Iris pigment epithelial cell (primary cell): ENCODE results near the gene VAMP7.
"Not testable (repeated sequence)": the region's sequence is repeated elsewhere in the genome, so short reads cannot be mapped to it uniquely, and the experiment has no call there.

Experiments
- DNase-seq: peaks from one replicate; pipeline ENCODE4 v3.0.0-alpha.2; 2011; ENCODE audit warnings: low read depth

VAMP7 gene

GRCh38 chrX:155907661-155908060 is 26.5 kb downstream of the VAMP7 start:
- DNase-seq: not testable (repeated sequence)

GRCh38 chrX:155923200-155923599 is 42.1 kb downstream of the VAMP7 start:
- DNase-seq: no peak

- DNase-seq: not testable (repeated sequence)
These were observed 49.9 kb downstream of the VAMP7 start for GRCh38 chrX:155930852-155931618.

- DNase-seq: no peak
These were observed 57.0 kb downstream of the VAMP7 start for GRCh38 chrX:155938132-155938531.

- no peak for DNase-seq
These were observed 68.0 kb downstream of the VAMP7 start for GRCh38 chrX:155949098-155949497.

- DNase-seq: no peak
These were observed 70.2 kb downstream of the VAMP7 start for GRCh38 chrX:155951237-155951789.

- DNase-seq: no peak
These were observed 71.9 kb downstream of the VAMP7 start for GRCh38 chrX:155953055-155953454.

GRCh38 chrX:155954793-155955192 is 73.6 kb downstream of the VAMP7 start:
- no peak for DNase-seq

- DNase-seq: no peak
These were observed 75.0 kb downstream of the VAMP7 start for GRCh38 chrX:155956099-155956498.

GRCh38 chrX:155956649-155957048 is 75.5 kb downstream of the VAMP7 start:
- DNase-seq: peak; percentile 6

- no peak for DNase-seq
These were observed 76.7 kb downstream of the VAMP7 start for GRCh38 chrX:155957843-155958242.

- no peak for DNase-seq
These were observed 78.0 kb downstream of the VAMP7 start for GRCh38 chrX:155959018-155959587.

- DNase-seq: no peak
These were observed 81.8 kb downstream of the VAMP7 start for GRCh38 chrX:155962906-155963305.

- DNase-seq: peak; percentile 2
These were observed 85.7 kb downstream of the VAMP7 start for GRCh38 chrX:155966876-155967275.

- no peak for DNase-seq
These were observed 86.6 kb downstream of the VAMP7 start for GRCh38 chrX:155967653-155968325.

GRCh38 chrX:155968326-155968661 is 87.1 kb downstream of the VAMP7 start:
- no peak for DNase-seq

GRCh38 chrX:155968791-155969190 is 87.6 kb downstream of the VAMP7 start:
- no peak for DNase-seq

GRCh38 chrX:155971658-155972057 is 90.5 kb downstream of the VAMP7 start:
- DNase-seq: not testable (repeated sequence)

- not testable (repeated sequence) for DNase-seq
These were observed 91.1 kb downstream of the VAMP7 start for GRCh38 chrX:155972241-155972640.

GRCh38 chrX:155983326-155983725 is 102.2 kb downstream of the VAMP7 start:
- DNase-seq: no peak

GRCh38 chrX:155985208-155985607 is 104.1 kb downstream of the VAMP7 start:
- no peak for DNase-seq

GRCh38 chrX:155986995-155987394 is 105.8 kb downstream of the VAMP7 start:
- DNase-seq: not testable (repeated sequence)

GRCh38 chrX:155988859-155989258 is 107.7 kb downstream of the VAMP7 start:
- no peak for DNase-seq
